DND-41 (cell line): ENCODE results near the gene KIF13A.

ENCODE experiments used
- ATAC-seq: fragments of 200-7000 bp; cut with Tn5 transposase; 3 replicates; pipeline ENCODE4 v1.9.1; 2021; ENCODE audit warnings: low read depth; ENCODE audit not compliant: insufficient read depth
- DNase-seq: peaks from one replicate; pipeline ENCODE4 v3.0.0-alpha.2; 2020
- H2AFZ ChIP-seq: 2 replicates; pipeline ENCODE4 v1.6.0; 2012; ENCODE audit warnings: low read depth, low read length
- H3K27ac ChIP-seq: 2 replicates; pipeline ENCODE4 v1.5.1; 2012; ENCODE audit warnings: low read length, inconsistent platforms
- H3K27me3 ChIP-seq: fragments of 200-600 bp; sonication (generic); 2 replicates; pipeline ENCODE4 v1.6.0; 2012; ENCODE audit warnings: low read length, mild to moderate bottlenecking, inconsistent platforms; ENCODE audit not compliant: insufficient read depth, poor library complexity
- H3K36me3 ChIP-seq: 2 replicates; pipeline ENCODE4 v1.5.1; 2012; ENCODE audit warnings: low read length, inconsistent platforms; ENCODE audit not compliant: insufficient read depth
- H3K4me1 ChIP-seq: 2 replicates; pipeline ENCODE4 v1.5.1; 2012; ENCODE audit warnings: mild to moderate bottlenecking, low read length; ENCODE audit not compliant: insufficient read depth
- H3K4me2 ChIP-seq: 2 replicates; pipeline ENCODE4 v1.6.0; 2012; ENCODE audit warnings: mild to moderate bottlenecking, moderate library complexity, low read length, inconsistent platforms; ENCODE audit not compliant: insufficient read depth
- H3K4me3 ChIP-seq, 2 experiments: fragments of 200-600 bp in 1 of 2; shearing (Covaris generic) in 1 of 2; 2 replicates each; pipeline ENCODE4 v1.5.1; 2012 to 2016; ENCODE audit warnings: inconsistent platforms in 2 of 2, low read length in 2 of 2, mild to moderate bottlenecking in 2 of 2, low read depth in 1 of 2, moderate library complexity in 1 of 2
- H3K79me2 ChIP-seq: 2 replicates; pipeline ENCODE4 v1.6.0; 2012; ENCODE audit warnings: low read length, inconsistent platforms; ENCODE audit not compliant: insufficient read depth
- H3K9ac ChIP-seq: 2 replicates; pipeline ENCODE4 v1.6.0; 2012; ENCODE audit warnings: low read depth, mild to moderate bottlenecking, inconsistent platforms, low read length, moderate library complexity
- H3K9me3 ChIP-seq: 2 replicates; pipeline ENCODE4 v1.5.1; 2012; ENCODE audit warnings: low read length, moderate library complexity, mild to moderate bottlenecking, inconsistent platforms; ENCODE audit not compliant: insufficient read depth, severe bottlenecking
- H4K20me1 ChIP-seq: 2 replicates; pipeline ENCODE4 v1.6.0; 2012; ENCODE audit warnings: low read length; ENCODE audit not compliant: insufficient read depth
- CTCF ChIP-seq: IDR thresholded peaks from 2 replicates; pipeline ENCODE4 v1.5.1; 2012; ENCODE audit warnings: borderline replicate concordance, low read length, moderate library complexity, mild to moderate bottlenecking; ENCODE audit not compliant: poor library complexity, severe bottlenecking; ENCODE audit errors: extremely low read depth
- EZH2 ChIP-seq: IDR thresholded peaks from 3 replicates; pipeline ENCODE4 v1.6.1; 2012; ENCODE audit warnings: borderline replicate concordance, low read depth, mild to moderate bottlenecking, moderate library complexity, low read length, inconsistent platforms; ENCODE audit not compliant: severe bottlenecking

Gene KIF13A

GRCh38 chr6:17842934-17843821, 144.3 kb downstream of the KIF13A start:
- Histone ChIP-seq H3K4me2 (no peak overlapping the region), H3K9me3 (no peaks in the 10 kb centered on the region), H3K27me3 (no peaks in the 10 kb centered on the region), H4K20me1 (no peaks in the 10 kb centered on the region), H3K4me3 (no peak overlapping the region), H2AFZ (no peak overlapping the region), H3K27ac (no peak overlapping the region), H3K4me1 (no peaks in the 10 kb centered on the region), H3K9ac (no peak overlapping the region), H3K36me3 (no peaks in the 10 kb centered on the region), H3K79me2 (no peaks in the 10 kb centered on the region)
- ATAC-seq (no peak), DNase-seq (no peak)
- TF ChIP-seq CTCF, result no peak
- no peak for TF ChIP-seq EZH2

GRCh38 chr6:17842014-17842776, 145.2 kb downstream of the KIF13A start:
- Histone ChIP-seq H3K4me1 (no peaks in the 10 kb centered on the region), H3K79me2 (no peaks in the 10 kb centered on the region), H3K27me3 (no peaks in the 10 kb centered on the region), H3K36me3 (no peaks in the 10 kb centered on the region), H3K9me3 (no peaks in the 10 kb centered on the region), H3K4me3 (no peak overlapping the region), H3K9ac (no peak overlapping the region), H3K27ac (no peak overlapping the region), H3K4me2 (no peak overlapping the region), H4K20me1 (no peaks in the 10 kb centered on the region), H2AFZ (no peak overlapping the region)
- no peak for TF ChIP-seq CTCF
- no peak for TF ChIP-seq EZH2
- no peak for ATAC-seq
- no peak for DNase-seq

- Histone ChIP-seq H3K4me1 (no peaks in the 10 kb centered on the region), H3K79me2 (no peaks in the 10 kb centered on the region), H3K27me3 (no peaks in the 10 kb centered on the region), H4K20me1 (no peaks in the 10 kb centered on the region), H3K4me2 (no peak overlapping the region), H3K9ac (no peak overlapping the region), H3K9me3 (no peaks in the 10 kb centered on the region), H3K4me3 (no peak overlapping the region), H2AFZ (no peak overlapping the region), H3K36me3 (no peaks in the 10 kb centered on the region), H3K27ac (no peak overlapping the region)
- no peak for TF ChIP-seq EZH2
- no peak for TF ChIP-seq CTCF
- DNase-seq, result no peak
- no peak for ATAC-seq
These were observed 147.8 kb downstream of the KIF13A start for GRCh38 chr6:17839513-17840223.
